CD4-positive, alpha-beta T cell (primary cell): Measurements from ENCODE around the gene DCP1B. TPM values are rescaled to one million over a fixed set of nuclear protein-coding genes. Genes with fewer than 3 reads are reported as not detected.

ENCODE experiments used
- ATAC-seq: fragments of 200-7000 bp; cut with Tn5 transposase; one replicate; pipeline ENCODE4 v1.10.0; 2022; ENCODE audit warnings: mild to moderate bottlenecking; ENCODE audit not compliant: poor library complexity
- CTCF ChIA-PET: fragments of 350-600 bp; sonication (Branson Sonifier 250); formaldehyde crosslinking; loops from one replicate; lab custom pipeline; 2021; ENCODE audit warnings: antibody characterized with exemption, inconsistent platforms; lab: Charles Lee
- POLR2A ChIA-PET: fragments of 350-600 bp; sonication (Branson Sonifier 250); formaldehyde crosslinking; loops from one replicate; lab custom pipeline; 2021; ENCODE audit warnings: antibody characterized with exemption, inconsistent platforms; lab: Charles Lee
- DNase-seq, 14 experiments: peaks; one replicate each; pipeline ENCODE4 v3.0.0-alpha.2; 2013 to 2020; ENCODE audit warnings: mixed read lengths in 2 of 14
- H3K27ac ChIP-seq, 2 donors: one replicate each; pipeline versions ENCODE4 v1.5.1 to v1.7.0; 2013; ENCODE audit warnings: low read length in 2 of 2, low read depth in 1 of 2, mild to moderate bottlenecking in 1 of 2
- H3K27me3 ChIP-seq, 2 experiments: 1 replicate in 1 of 2; 2 replicates in 1 of 2; pipeline versions ENCODE4 v1.6.1 to v1.7.0; 2013; ENCODE audit warnings: low read length in 2 of 2, control low read depth in 1 of 2, mild to moderate bottlenecking in 1 of 2, moderate library complexity in 1 of 2; ENCODE audit not compliant: insufficient read depth in 2 of 2, control insufficient read depth in 1 of 2
- H3K36me3 ChIP-seq: one replicate; pipeline ENCODE4 v1.6.1; 2013; ENCODE audit warnings: low read length, control low read depth; ENCODE audit not compliant: insufficient read depth
- H3K4me1 ChIP-seq: one replicate; pipeline ENCODE4 v1.6.1; 2013; ENCODE audit warnings: low read length, control low read depth; ENCODE audit not compliant: insufficient read depth
- H3K4me3 ChIP-seq: one replicate; pipeline ENCODE4 v1.5.1; 2013; ENCODE audit warnings: mild to moderate bottlenecking, low read length, moderate library complexity
- H3K9me3 ChIP-seq, 2 experiments: 1 replicate in 1 of 2; 2 replicates in 1 of 2; pipeline versions ENCODE4 v1.6.1 to v1.7.0; 2013; ENCODE audit warnings: low read length in 2 of 2, mild to moderate bottlenecking in 2 of 2, control low read depth in 1 of 2, moderate library complexity in 1 of 2; ENCODE audit not compliant: control insufficient read depth in 1 of 2, insufficient read depth in 1 of 2
- H3K27ac Mint-ChIP-seq: one replicate; pipeline ENCODE4 v1.8.0; 2020; ENCODE audit warnings: mixed read lengths
- H3K27me3 Mint-ChIP-seq: one replicate; pipeline ENCODE4 v1.8.0; 2021; ENCODE audit warnings: mixed read lengths
- H3K36me3 Mint-ChIP-seq: one replicate; pipeline ENCODE4 v1.8.0; 2021; ENCODE audit warnings: low read depth, mixed read lengths
- H3K4me1 Mint-ChIP-seq: one replicate; pipeline ENCODE4 v1.8.0; 2021; ENCODE audit warnings: low read depth, mixed read lengths
- H3K4me3 Mint-ChIP-seq: one replicate; pipeline ENCODE4 v1.8.0; 2020; ENCODE audit warnings: mild to moderate bottlenecking, mixed read lengths
- H3K9me3 Mint-ChIP-seq: one replicate; pipeline ENCODE4 v1.8.0; 2020; ENCODE audit warnings: mixed read lengths
- intact Hi-C, 2 experiments: fragments of 100-400 bp; cut with DNase I in 1 of 2; cut with micrococcal nuclease in 1 of 2; formaldehyde crosslinking; loops; one replicate each; pipeline versions ENCODE4 v1.15.1 to v1.9.0; 2023 to 2025; cut with DNase I, micrococcal nuclease
- total RNA-seq, 174 experiments: library from RNA in 2 of 174; stranded (reverse) in 2 of 174; gene quantifications; one replicate each; pipeline ENCODE4 v1.2.3 and lab custom pipeline; 2021 to 2026
- TF ChIP-seq, protein P1 (sequence below): fragments of 200-600 bp; IDR thresholded peaks from one replicate; pipeline ENCODE4 v1.8.0; 2022; ENCODE audit warnings: antibody characterized with exemption, mild to moderate bottlenecking

DCP1B gene
- total RNA-seq, 2 experiments from 2014 or later: 4.3 to 4.6 TPM

DNA sequence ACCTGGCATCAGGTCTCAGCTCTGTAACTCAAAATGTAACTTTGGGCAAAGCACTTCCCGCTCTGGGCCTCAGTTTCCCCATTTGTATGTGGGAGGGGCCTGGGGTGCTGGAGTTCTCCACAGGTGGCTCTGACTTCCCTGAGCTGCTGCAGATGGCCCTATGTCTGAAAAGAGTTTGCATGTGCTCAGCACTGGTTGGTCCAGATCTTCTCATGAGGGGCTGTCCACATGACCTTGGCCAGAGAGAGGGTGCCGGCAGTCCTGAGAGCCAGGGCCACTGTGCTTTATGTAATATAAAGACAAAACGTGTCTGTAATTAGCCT lies 78.6 kb downstream of the DCP1B start:
- ChIA-PET POLR2A (no interaction called here), CTCF (no interaction called here)
- Mint-ChIP-seq H3K9me3 (no peaks in the 10 kb centered on the region), H3K27ac (no peak overlapping the region), H3K27me3 (peaks cover 6% of the 10 kb centered on the region), H3K4me3 (no peak overlapping the region), H3K36me3 (no peaks in the 10 kb centered on the region), H3K4me1 (peaks cover 23% of the 10 kb centered on the region)
- no peak for ATAC-seq
- intact Hi-C loops: no loop called here
- TF ChIP-seq, protein P1, sequence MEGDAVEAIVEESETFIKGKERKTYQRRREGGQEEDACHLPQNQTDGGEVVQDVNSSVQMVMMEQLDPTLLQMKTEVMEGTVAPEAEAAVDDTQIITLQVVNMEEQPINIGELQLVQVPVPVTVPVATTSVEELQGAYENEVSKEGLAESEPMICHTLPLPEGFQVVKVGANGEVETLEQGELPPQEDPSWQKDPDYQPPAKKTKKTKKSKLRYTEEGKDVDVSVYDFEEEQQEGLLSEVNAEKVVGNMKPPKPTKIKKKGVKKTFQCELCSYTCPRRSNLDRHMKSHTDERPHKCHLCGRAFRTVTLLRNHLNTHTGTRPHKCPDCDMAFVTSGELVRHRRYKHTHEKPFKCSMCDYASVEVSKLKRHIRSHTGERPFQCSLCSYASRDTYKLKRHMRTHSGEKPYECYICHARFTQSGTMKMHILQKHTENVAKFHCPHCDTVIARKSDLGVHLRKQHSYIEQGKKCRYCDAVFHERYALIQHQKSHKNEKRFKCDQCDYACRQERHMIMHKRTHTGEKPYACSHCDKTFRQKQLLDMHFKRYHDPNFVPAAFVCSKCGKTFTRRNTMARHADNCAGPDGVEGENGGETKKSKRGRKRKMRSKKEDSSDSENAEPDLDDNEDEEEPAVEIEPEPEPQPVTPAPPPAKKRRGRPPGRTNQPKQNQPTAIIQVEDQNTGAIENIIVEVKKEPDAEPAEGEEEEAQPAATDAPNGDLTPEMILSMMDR: no peak
- H3K27ac ChIP-seq: no peak overlapping the region
- H3K36me3 ChIP-seq: no peaks in the 10 kb centered on the region
- H3K4me3 ChIP-seq: no peak overlapping the region
- peaks cover 39% of the 10 kb centered on the region for H3K4me1 ChIP-seq
- H3K27me3 ChIP-seq: no peaks in the 10 kb centered on the region
- DNase-seq: no peak
- H3K9me3 ChIP-seq: no peaks in the 10 kb centered on the region

DNA sequence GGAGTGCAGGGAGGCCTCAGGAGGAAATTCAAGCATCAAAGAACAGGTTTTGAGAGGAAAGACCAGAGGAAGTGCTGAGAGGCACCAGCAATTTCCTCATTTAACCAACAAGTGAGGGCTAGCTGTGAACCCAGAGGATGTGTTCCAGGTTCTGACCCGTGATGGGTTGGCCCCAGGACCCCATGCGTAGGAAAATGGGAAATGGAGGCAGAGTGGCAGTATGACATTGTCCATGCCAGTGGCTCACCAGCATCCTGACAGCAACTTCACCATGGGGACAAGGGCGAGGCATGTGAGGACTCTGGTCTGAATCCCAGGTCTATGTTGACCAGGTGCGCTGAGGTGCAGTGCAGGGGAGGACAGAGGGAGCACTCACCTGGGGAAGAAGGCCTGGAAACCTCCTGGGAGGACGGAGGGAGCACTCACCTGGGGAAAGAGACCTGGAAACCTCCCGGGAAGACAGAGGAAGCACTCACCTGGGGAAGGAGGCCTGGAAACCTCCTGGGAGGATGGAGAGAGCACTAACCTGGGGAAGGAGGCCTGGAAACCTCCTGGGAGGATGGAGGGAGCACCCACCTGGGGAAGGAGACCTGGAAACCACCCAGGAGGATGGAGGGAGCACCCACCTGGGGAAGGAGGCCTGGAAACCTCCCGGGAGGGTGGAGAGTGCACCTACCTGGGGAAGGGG lies 79.1 kb downstream of the DCP1B start:
- Mint-ChIP-seq H3K4me1 (peaks cover 23% of the 10 kb centered on the region), H3K27ac (no peak overlapping the region), H3K36me3 (no peaks in the 10 kb centered on the region), H3K4me3 (no peak overlapping the region), H3K9me3 (no peaks in the 10 kb centered on the region), H3K27me3 (peaks cover 10% of the 10 kb centered on the region)
- TF ChIP-seq, protein P1: no peak
- ChIA-PET CTCF (no interaction called here), POLR2A (no interaction called here)
- intact Hi-C loops: no loop called here
- no peak overlapping the region for H3K4me3 ChIP-seq
- H3K27me3 ChIP-seq: no peaks in the 10 kb centered on the region
- no peak overlapping the region for H3K27ac ChIP-seq
- no peaks in the 10 kb centered on the region for H3K36me3 ChIP-seq
- H3K4me1 ChIP-seq: peaks cover 38% of the 10 kb centered on the region
- no peak for DNase-seq
- no peaks in the 10 kb centered on the region for H3K9me3 ChIP-seq
- ATAC-seq: no peak

DNA sequence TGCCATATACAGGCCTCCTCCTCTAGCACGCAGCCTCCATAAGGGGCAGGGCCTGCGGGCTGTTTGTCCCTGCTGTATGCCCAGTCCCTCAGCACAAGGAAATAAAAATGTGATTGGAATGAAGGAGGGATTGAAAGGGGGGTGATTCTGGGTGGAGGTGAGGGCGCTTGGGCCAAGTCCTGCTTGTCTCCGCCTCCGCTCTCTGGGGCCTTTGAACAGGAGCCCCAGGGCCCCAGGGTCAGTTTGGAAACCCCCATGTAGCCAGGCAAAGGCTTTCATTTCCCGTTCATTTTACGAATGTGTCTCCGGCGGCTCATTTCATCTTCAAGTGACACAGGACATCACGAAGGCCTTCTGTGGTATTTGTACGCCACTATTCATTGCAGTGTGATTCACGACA lies 81.3 kb downstream of the DCP1B start:
- ChIA-PET POLR2A (no interaction called here), CTCF (interaction anchor here (0.5 kb wide), 1 partner anchor 72 kb away, joined by 3 read pairs; no protein-coding TSS in a partner anchor)
- Histone ChIP-seq H3K4me3 (no peak overlapping the region), H3K9me3 (no peaks in the 10 kb centered on the region), H3K4me1 (peaks cover 32% of the 10 kb centered on the region), H3K27ac (no peak overlapping the region), H3K27me3 (no peaks in the 10 kb centered on the region), H3K36me3 (no peaks in the 10 kb centered on the region)
- peak in 1 of 14 experiments; percentile 6 for DNase-seq
- peaks cover 17% of the 10 kb centered on the region for H3K4me1 Mint-ChIP-seq
- no peak overlapping the region for H3K4me3 Mint-ChIP-seq
- intact Hi-C loops: no loop called here
- TF ChIP-seq, protein P1: no peak
- H3K9me3 Mint-ChIP-seq: no peaks in the 10 kb centered on the region
- peaks cover 14% of the 10 kb centered on the region for H3K27me3 Mint-ChIP-seq
- no peak for ATAC-seq
- H3K27ac Mint-ChIP-seq: no peak overlapping the region
- H3K36me3 Mint-ChIP-seq: no peaks in the 10 kb centered on the region
